HuH-7.5 (cell line): ENCODE results near the gene EFHC2.

Experiments
- DNase-seq: peaks from one replicate; pipeline ENCODE4 v3.0.0; 2011; ENCODE audit warnings: low spot score

EFHC2 gene

GRCh38 chrX:44147130-44147529 is 196.3 kb downstream of the EFHC2 start:
- DNase-seq: no peak

GRCh38 chrX:44144177-44144945 is 199.1 kb downstream of the EFHC2 start:
- DNase-seq: no peak

DNA sequence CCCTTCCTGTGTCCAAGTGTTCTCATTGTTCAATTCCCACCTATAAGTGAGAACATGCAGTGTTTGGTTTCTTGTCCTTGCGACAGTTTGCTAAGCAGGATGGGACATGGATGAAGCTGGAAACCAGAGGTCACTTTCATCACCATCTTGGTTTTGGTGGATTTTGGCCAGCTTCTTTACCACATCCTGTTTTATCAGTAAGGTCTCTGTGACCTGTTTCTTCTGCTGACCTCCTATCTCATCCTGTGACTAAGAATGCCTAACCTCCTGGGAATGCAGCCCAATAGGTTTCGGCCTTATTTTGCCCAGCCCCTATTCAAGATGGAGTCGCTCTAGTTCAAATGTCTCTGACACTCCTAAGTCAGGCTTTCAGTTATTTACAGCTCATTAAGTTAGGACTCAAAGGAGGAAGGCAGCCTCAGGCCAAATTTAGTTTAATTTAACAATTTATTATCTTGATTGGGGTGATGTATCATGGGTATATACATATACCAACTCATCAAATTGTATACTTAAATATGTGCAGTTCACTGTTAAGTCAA is 200.3 kb downstream of the EFHC2 start:
- DNase-seq: no peak

GRCh38 chrX:44130189-44130588 is 213.3 kb downstream of the EFHC2 start:
- DNase-seq: no peak

- no peak for DNase-seq
Observed at GRCh38 chrX:44113337-44113736, 230.1 kb downstream of the EFHC2 start.

DNA sequence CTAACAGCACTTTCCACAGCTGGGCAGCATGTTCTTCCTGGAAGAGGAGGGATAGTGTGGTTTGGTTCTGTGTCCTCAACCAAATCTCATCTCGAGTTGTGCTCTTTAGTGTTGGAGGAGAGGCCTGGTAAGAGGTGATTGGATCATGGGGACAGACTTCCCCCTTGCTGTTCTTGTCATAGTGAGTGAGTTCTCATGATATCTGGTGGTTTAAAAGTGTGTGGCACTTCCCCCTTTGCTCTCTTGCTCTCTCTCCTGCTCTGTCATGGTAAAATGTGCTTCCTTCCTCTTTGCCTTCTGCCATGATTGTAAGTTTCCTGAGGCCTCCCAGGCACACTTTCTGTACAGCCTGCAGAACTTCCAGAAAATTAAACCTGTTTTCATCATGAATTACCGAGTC is 236.6 kb downstream of the EFHC2 start:
- DNase-seq: no peak

DNA sequence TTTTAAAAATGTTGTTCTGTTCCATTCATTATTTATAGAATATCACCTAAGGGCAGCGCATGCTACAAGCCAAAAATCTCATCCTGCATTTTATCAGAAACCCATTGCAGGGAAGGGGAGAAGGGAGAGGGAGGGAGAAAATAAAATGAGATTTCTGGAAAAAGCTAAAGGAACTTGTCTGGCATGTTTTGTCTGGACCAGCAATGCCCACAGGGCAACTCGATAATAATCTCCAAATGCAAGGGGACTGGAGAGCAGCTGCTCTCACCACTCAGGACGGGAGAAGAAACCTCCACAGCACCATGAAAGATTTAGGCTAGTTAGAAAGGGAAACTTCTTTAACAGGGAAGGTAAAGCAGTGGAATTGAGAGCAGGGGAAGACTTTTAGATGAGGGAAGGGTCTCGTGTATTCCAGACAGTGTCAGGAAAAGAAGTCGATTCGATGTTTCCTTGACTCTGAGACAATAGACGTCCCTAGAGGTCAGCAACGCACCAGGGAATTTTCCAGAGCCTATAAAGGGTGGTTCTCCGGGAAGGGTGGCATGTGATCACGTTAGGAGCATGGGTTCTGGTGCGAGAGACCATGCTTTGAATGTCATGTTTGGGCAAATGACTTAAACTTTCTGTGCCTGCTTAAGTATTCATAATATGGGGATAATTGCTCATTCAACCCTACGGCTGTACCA is 238.1 kb downstream of the EFHC2 start:
- DNase-seq: no peak

DNA sequence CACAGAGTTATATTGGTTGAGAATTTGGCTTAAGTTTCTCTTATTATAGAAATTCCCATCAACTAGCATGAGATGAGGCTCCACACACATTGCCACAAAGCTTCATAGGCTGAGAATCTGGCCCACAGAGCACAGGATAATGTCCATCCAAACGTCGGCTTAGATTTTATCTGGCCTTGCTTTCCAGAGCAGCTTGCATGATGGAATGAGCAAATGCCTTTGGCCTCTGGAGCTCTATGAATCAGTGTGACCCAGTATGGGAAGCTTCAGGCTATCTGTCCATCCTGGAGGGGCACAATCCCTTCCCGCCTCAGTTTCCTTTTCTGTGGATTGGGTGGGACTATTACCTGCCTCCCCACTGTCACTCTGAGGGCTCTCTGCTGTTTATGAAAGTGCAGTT is 238.8 kb downstream of the EFHC2 start:
- DNase-seq: no peak

- no peak for DNase-seq
Observed at GRCh38 chrX:44101281-44101680, 242.2 kb downstream of the EFHC2 start.

DNA sequence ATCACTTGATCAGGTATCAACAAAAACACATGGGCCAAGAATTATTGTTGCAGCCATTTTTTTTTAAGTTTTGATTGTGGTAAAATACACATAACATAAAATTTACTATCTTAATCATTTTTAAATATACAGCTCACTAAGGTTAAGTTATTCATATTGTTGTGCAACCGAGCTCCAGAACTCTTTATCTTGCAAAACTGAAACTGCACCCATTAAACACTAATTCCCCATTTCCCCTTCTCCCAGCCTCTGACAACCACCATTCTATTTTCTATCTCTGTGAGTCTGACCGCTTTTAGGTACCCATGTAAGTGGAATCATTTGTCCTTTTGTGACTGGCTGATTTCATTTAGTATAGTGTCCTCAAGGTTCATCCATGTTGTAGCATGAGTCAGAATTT is 244.1 kb downstream of the EFHC2 start:
- DNase-seq: no peak
